GM12891 (cell line): ENCODE results near the gene SEPTIN12.

Source experiments
- POLR2A ChIP-seq: IDR thresholded peaks from 2 replicates; pipeline ENCODE4 v1.6.1; 2011; ENCODE audit warnings: low read depth, low read length, control low read depth
- POLR2AphosphoS5 ChIP-seq: IDR thresholded peaks from 2 replicates; pipeline ENCODE4 v1.6.1; 2011; ENCODE audit warnings: low read depth, low read length, control low read depth

DNA sequence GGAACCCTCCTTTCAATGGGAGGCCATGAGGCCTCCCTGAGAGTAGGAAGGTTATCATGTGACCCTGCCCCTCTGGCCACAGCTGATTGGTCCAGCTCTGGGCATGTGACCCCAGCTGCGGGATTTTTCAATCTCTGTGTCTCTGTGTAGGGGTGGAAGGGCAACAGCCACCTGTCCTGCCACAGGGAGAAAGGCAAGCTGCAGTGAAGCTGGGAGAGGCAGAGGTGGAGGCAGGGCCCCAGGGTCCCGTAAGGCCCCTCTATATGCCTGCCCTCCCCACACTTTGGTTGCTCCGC is 42.9 kb downstream of the SEPTIN12 start:
- TF ChIP-seq POLR2A (no peak), POLR2AphosphoS5 (no peak)
